ENCODE data around the gene AZI2. TPM values are rescaled to one million over a fixed set of nuclear protein-coding genes. Genes with fewer than 3 reads are reported as not detected.

The AZI2 gene
- total RNA-seq, 1 experiment from 2014 or later, result 60.7 TPM

- DNase-seq (ENCODE audit: low read depth), result no peak
These were observed 46.9 kb downstream of the AZI2 start for GRCh38 chr3:28301688-28302087.

- no peak for DNase-seq (ENCODE audit: low read depth)
These were observed 48.2 kb downstream of the AZI2 start for GRCh38 chr3:28300345-28300962.

GRCh38 chr3:28299705-28300104 is 48.9 kb downstream of the AZI2 start:
- no peak for DNase-seq (ENCODE audit: low read depth)

- no peak for DNase-seq (ENCODE audit: low read depth)
These were observed 52.6 kb downstream of the AZI2 start for GRCh38 chr3:28295898-28296490.

- DNase-seq (ENCODE audit: low read depth), result no peak
These were observed 53.8 kb downstream of the AZI2 start for GRCh38 chr3:28294667-28295413.

- no peak for DNase-seq (ENCODE audit: low read depth)
These were observed 56.0 kb downstream of the AZI2 start for GRCh38 chr3:28292622-28293021.

GRCh38 chr3:28291577-28291976 is 57.0 kb downstream of the AZI2 start:
- DNase-seq (ENCODE audit: low read depth), result no peak

- no peak for DNase-seq (ENCODE audit: low read depth)
These were observed 57.7 kb downstream of the AZI2 start for GRCh38 chr3:28290863-28291300.

GRCh38 chr3:28287046-28287445 is 61.6 kb downstream of the AZI2 start:
- no peak for DNase-seq (ENCODE audit: low read depth)

- DNase-seq (ENCODE audit: low read depth), result peak; percentile 36
These were observed 62.0 kb downstream of the AZI2 start for GRCh38 chr3:28286595-28286994.

- no peak for DNase-seq (ENCODE audit: low read depth)
These were observed 67.8 kb downstream of the AZI2 start for GRCh38 chr3:28280781-28281180.

GRCh38 chr3:28279770-28280169 is 68.9 kb downstream of the AZI2 start:
- no peak for DNase-seq (ENCODE audit: low read depth)

- DNase-seq (ENCODE audit: low read depth), result no peak
These were observed 69.7 kb downstream of the AZI2 start for GRCh38 chr3:28278918-28279317.

GRCh38 chr3:28273837-28274236 is 74.8 kb downstream of the AZI2 start:
- DNase-seq (ENCODE audit: low read depth), result no peak

Other genes with a start within 250 kb of the AZI2 start
- 9.1 and 13.6 TPM in 2 replicates for gene CMC1, start 107.2 kb downstream of the AZI2 start, total RNA-seq (2014; rRNA removed; shearing (Covaris generic))
- 0.59 TPM in 1 of 2 replicates, not detected in the other for gene ZCWPW2, start 103 bp downstream of the AZI2 start, total RNA-seq (2014; rRNA removed; shearing (Covaris generic))

All from M059J (cell line).